ENCODE results near the gene AFF3. TPM values are rescaled to one million over a fixed set of nuclear protein-coding genes. Genes with fewer than 3 reads are reported as not detected.

The AFF3 gene
- total RNA-seq, 1 donor from 2014 or later: 20.9 TPM

- Mint-ChIP-seq H3K27ac (ENCODE audit: unreplicated experiment) (no peak overlapping the region), H3K9me3 (no peaks in the 10 kb centered on the region), H3K4me1 (no peaks in the 10 kb centered on the region), H3K27me3 (ENCODE audit: low read depth) (no peaks in the 10 kb centered on the region), H3K36me3 (ENCODE audit: low read depth) (no peaks in the 10 kb centered on the region), H3K4me3 (no peak overlapping the region)
- DNase-seq (ENCODE audit: low read depth, low spot score): no peak
- no peak for TF ChIP-seq CTCF (conservative IDR thresholded peaks at IDR 0.05)
These were observed 4.4 kb downstream of the AFF3 start for GRCh38 chr2:100137866-100138570.

GRCh38 chr2:100137318-100137717, 5.1 kb downstream of the AFF3 start:
- no peaks in the 10 kb centered on the region for H3K36me3 Mint-ChIP-seq (ENCODE audit: low read depth)
- no peak for DNase-seq (ENCODE audit: low read depth, low spot score)
- TF ChIP-seq CTCF (conservative IDR thresholded peaks at IDR 0.05): no peak
- H3K27me3 Mint-ChIP-seq (ENCODE audit: low read depth): no peaks in the 10 kb centered on the region
- H3K4me3 Mint-ChIP-seq: no peak overlapping the region
- no peaks in the 10 kb centered on the region for H3K9me3 Mint-ChIP-seq
- no peaks in the 10 kb centered on the region for H3K4me1 Mint-ChIP-seq
- no peak overlapping the region for H3K27ac Mint-ChIP-seq (ENCODE audit: unreplicated experiment)

- no peaks in the 10 kb centered on the region for H3K36me3 Mint-ChIP-seq (ENCODE audit: low read depth)
- TF ChIP-seq CTCF (conservative IDR thresholded peaks at IDR 0.05): no peak
- no peaks in the 10 kb centered on the region for H3K4me1 Mint-ChIP-seq
- no peaks in the 10 kb centered on the region for H3K27me3 Mint-ChIP-seq (ENCODE audit: low read depth)
- no peak overlapping the region for H3K4me3 Mint-ChIP-seq
- H3K9me3 Mint-ChIP-seq: no peaks in the 10 kb centered on the region
- no peak for DNase-seq (ENCODE audit: low read depth, low spot score)
- no peak overlapping the region for H3K27ac Mint-ChIP-seq (ENCODE audit: unreplicated experiment)
These were observed 6.1 kb downstream of the AFF3 start for GRCh38 chr2:100136310-100136709.

GRCh38 chr2:100135415-100135814, 7.0 kb downstream of the AFF3 start:
- Mint-ChIP-seq H3K27me3 (ENCODE audit: low read depth) (no peaks in the 10 kb centered on the region), H3K9me3 (no peaks in the 10 kb centered on the region), H3K27ac (ENCODE audit: unreplicated experiment) (no peak overlapping the region), H3K36me3 (ENCODE audit: low read depth) (no peaks in the 10 kb centered on the region), H3K4me1 (no peaks in the 10 kb centered on the region), H3K4me3 (no peak overlapping the region)
- no peak for TF ChIP-seq CTCF (conservative IDR thresholded peaks at IDR 0.05)
- no peak for DNase-seq (ENCODE audit: low read depth, low spot score)

- no peaks in the 10 kb centered on the region for H3K9me3 Mint-ChIP-seq
- DNase-seq (ENCODE audit: low read depth, low spot score): no peak
- H3K27ac Mint-ChIP-seq (ENCODE audit: unreplicated experiment): no peak overlapping the region
- no peaks in the 10 kb centered on the region for H3K36me3 Mint-ChIP-seq (ENCODE audit: low read depth)
- peaks cover 17% of the 10 kb centered on the region for H3K4me1 Mint-ChIP-seq
- no peak overlapping the region for H3K4me3 Mint-ChIP-seq
- no peak for TF ChIP-seq CTCF (conservative IDR thresholded peaks at IDR 0.05)
- H3K27me3 Mint-ChIP-seq (ENCODE audit: low read depth): no peaks in the 10 kb centered on the region
These were observed 11.6 kb downstream of the AFF3 start for GRCh38 chr2:100130595-100131391.
